Measurements from ENCODE around the gene THRA. TPM values are rescaled to one million over a fixed set of nuclear protein-coding genes. Genes with fewer than 3 reads are reported as not detected.

THRA gene
- total and polyA plus RNA-seq, 9 of the 15 experiments (the other 6 are each of a cell fraction or from before 2014, with no cell fraction given), result 0.34 to 23.4 (median 12.7) TPM

DNA sequence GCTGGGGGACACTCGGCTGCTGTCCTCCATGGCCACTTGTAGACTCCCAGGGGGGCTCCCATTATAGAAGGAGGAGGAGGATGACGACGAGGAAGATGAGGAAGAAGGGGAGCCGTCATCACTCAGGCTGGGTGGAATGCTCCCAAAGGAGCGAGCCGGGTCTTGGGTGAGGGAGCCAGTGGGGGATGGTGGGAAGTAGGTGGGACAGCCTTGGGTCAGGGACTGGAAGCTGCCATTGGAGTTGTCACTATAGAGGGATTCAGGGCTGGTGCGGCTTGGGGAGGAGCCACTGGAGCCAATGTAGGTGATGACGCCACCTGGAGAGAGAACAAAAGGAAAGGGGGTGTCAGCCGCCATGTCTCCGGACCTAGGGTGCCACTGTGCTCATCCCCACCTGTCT is 34.3 kb downstream of the THRA start:
- Histone ChIP-seq H4K20me1 (replicated peaks; ENCODE audit: control insufficient read depth, insufficient read depth, low read length) (no peaks in the 10 kb centered on the region), H2AFZ (ENCODE audit: low read depth, low read length) (no peak overlapping the region), H3K4me3 (no peak overlapping the region), H3K4me2 (ENCODE audit: insufficient read depth, low read length) (peak overlapping the region; percentile 91; the same call in 1 of the 2 replicates), H3K36me3 (ENCODE audit: control insufficient read depth, insufficient read depth, low read length) (peaks cover 62% of the 10 kb centered on the region; the same call in 2 of the 3 replicates), H3K27ac (ENCODE audit: extremely low read depth, low read depth, low read length) (peak overlapping the region; percentile 100; the same call in 2 of the 3 replicates), H3K9me1 (ENCODE audit: control insufficient read depth, insufficient read depth, low read length) (peaks cover 4% of the 10 kb centered on the region), H3K27me3 (ENCODE audit: control insufficient read depth in 2 of 2, insufficient read depth in 2 of 2, low read length in 2 of 2) (no peaks in the 10 kb centered on the region), H3K9me3 (replicated peaks; ENCODE audit: control insufficient read depth, insufficient read depth, low read depth, low read length) (no peaks in the 10 kb centered on the region), H3K9ac (ENCODE audit: insufficient read depth in 1 of 2, low read depth in 2 of 2, low read length in 2 of 2) (peak overlapping the region in 1 of 2 experiments; percentile 40; a peak in 1 of 4 replicates), H3K79me2 (ENCODE audit: control insufficient read depth, insufficient read depth, low read length) (peaks cover 28% of the 10 kb centered on the region), H3K4me1 (replicated peaks in 1 of 2; ENCODE audit: control insufficient read depth in 2 of 2, insufficient read depth in 2 of 2, low read length in 2 of 2) (peaks cover 34 to 54% of the 10 kb centered on the region in 2 experiments)
- DNase-seq (ENCODE audit: extremely low read depth in 1 of 4, low spot score in 3 of 4), result no peak
- FAIRE-seq, result no peak
- intact Hi-C loops (cut with micrococcal nuclease), result no loop called here
- ChIA-PET CTCF (ENCODE audit: low intra/inter-chr PET ratio) (no interaction called here), POLR2A (interaction anchor here (0.5 kb wide), 1 partner anchor 175 kb away, joined by 3 read pairs; no protein-coding TSS in a partner anchor)
- in situ Hi-C loops (cut with MboI), result no loop called here
- BruUV-seq (replicated peaks), result no TSS peak
- ATAC-seq, result no peak
- TF ChIP-seq CC2D1A (IDR thresholded peaks at IDR 0.05) (no peak), POLR2B (IDR thresholded peaks at IDR 0.05; ENCODE audit: low read depth, partially characterized antibody) (no peak), TRIM28 (IDR thresholded peaks at IDR 0.05) (no peak), ZNF316 (IDR thresholded peaks at IDR 0.05) (no peak), KLF6 (CRISPR knock-in tag; IDR thresholded peaks at IDR 0.05; ENCODE audit: borderline replicate concordance) (no peak)
- TF ChIP-seq, protein P1, sequence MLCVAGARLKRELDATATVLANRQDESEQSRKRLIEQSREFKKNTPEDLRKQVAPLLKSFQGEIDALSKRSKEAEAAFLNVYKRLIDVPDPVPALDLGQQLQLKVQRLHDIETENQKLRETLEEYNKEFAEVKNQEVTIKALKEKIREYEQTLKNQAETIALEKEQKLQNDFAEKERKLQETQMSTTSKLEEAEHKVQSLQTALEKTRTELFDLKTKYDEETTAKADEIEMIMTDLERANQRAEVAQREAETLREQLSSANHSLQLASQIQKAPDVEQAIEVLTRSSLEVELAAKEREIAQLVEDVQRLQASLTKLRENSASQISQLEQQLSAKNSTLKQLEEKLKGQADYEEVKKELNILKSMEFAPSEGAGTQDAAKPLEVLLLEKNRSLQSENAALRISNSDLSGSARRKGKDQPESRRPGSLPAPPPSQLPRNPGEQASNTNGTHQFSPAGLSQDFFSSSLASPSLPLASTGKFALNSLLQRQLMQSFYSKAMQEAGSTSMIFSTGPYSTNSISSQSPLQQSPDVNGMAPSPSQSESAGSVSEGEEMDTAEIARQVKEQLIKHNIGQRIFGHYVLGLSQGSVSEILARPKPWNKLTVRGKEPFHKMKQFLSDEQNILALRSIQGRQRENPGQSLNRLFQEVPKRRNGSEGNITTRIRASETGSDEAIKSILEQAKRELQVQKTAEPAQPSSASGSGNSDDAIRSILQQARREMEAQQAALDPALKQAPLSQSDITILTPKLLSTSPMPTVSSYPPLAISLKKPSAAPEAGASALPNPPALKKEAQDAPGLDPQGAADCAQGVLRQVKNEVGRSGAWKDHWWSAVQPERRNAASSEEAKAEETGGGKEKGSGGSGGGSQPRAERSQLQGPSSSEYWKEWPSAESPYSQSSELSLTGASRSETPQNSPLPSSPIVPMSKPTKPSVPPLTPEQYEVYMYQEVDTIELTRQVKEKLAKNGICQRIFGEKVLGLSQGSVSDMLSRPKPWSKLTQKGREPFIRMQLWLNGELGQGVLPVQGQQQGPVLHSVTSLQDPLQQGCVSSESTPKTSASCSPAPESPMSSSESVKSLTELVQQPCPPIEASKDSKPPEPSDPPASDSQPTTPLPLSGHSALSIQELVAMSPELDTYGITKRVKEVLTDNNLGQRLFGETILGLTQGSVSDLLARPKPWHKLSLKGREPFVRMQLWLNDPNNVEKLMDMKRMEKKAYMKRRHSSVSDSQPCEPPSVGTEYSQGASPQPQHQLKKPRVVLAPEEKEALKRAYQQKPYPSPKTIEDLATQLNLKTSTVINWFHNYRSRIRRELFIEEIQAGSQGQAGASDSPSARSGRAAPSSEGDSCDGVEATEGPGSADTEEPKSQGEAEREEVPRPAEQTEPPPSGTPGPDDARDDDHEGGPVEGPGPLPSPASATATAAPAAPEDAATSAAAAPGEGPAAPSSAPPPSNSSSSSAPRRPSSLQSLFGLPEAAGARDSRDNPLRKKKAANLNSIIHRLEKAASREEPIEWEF (CRISPR knock-in tag; IDR thresholded peaks at IDR 0.05), result no peak
- WGBS (ENCODE audit: insufficient coverage, low coverage, missing lambda C conversion rate), result 94% methylated on average over 7 of the region's 10 CpGs

Data from K562 (cell line).